ENCODE data around the gene COX14. TPM values are rescaled to one million over a fixed set of nuclear protein-coding genes. Genes with fewer than 3 reads are reported as not detected.

COX14 gene
- total RNA-seq, 4 donors from 2014 or later, result 29.4 to 45.5 (median 34.6) TPM

DNA sequence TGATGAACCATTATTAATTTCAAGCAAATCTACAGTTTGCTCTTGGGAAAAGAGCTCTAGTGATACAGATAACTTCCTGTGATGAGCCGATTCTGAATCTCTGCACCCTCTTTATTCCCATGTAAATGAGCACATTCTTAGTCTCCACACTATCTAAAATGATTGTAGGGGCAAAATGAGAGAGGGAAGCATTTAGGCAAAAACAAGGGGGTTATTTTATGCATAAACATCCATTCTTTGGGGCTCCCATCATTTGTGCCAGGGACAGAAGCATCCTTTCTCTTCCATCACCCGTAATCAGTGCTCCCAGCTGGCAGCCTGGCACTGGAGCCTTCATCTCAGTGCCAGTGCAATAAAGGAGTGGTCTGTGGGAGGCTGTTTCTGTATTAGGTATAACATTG lies 9.9 kb upstream of the COX14 start:
- TF ChIP-seq POLR2A (IDR thresholded peaks at IDR 0.05), result no peak
- TF ChIP-seq, protein P1, sequence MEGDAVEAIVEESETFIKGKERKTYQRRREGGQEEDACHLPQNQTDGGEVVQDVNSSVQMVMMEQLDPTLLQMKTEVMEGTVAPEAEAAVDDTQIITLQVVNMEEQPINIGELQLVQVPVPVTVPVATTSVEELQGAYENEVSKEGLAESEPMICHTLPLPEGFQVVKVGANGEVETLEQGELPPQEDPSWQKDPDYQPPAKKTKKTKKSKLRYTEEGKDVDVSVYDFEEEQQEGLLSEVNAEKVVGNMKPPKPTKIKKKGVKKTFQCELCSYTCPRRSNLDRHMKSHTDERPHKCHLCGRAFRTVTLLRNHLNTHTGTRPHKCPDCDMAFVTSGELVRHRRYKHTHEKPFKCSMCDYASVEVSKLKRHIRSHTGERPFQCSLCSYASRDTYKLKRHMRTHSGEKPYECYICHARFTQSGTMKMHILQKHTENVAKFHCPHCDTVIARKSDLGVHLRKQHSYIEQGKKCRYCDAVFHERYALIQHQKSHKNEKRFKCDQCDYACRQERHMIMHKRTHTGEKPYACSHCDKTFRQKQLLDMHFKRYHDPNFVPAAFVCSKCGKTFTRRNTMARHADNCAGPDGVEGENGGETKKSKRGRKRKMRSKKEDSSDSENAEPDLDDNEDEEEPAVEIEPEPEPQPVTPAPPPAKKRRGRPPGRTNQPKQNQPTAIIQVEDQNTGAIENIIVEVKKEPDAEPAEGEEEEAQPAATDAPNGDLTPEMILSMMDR (IDR thresholded peaks at IDR 0.05), result no peak
- TF ChIP-seq EP300 (IDR thresholded peaks at IDR 0.05), result no peak
- TF ChIP-seq POLR2AphosphoS5 (IDR thresholded peaks at IDR 0.05), result no peak
- DNase-seq (ENCODE audit: low spot score in 2 of 2), result no peak
- 71% methylated on average over 2 of the region's 2 CpGs for WGBS

DNA sequence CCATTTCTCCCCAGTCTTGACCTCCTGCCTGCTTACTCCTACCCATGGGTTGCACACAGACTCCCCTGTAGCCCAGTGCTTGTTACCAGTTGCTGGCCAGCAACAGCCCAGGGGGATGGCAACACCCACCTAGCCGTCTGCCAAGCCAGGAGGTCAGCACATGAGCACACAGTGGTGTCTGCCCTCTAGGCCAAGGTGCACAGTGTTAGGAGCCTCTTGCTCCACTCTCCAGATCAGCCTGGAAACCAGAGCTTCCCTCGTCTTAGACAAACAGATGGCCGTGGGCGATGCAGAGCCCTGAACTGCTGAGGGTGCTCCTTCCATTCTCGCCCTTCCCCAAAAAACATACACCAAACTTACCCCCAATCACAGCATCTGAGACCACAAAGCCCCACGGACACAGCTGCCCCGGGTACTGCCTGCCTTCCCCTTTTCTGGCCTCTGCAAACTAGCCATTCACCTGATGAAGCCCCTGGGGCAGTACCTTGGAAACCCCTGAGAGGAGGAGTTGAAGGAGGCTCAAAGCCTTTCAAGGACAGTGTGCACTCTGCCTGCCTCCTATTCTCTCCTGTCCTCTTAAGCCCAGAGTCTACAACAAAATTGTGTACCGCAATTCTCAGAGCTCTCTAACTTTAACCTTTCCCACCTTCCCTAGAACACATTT lies 9.3 kb upstream of the COX14 start:
- H3K4me1 ChIP-seq, result peaks cover 26% of the 10 kb centered on the region
- H3K27ac ChIP-seq, result no peak overlapping the region
- 81% methylated on average over 7 of the region's 8 CpGs for WGBS
- no peaks in the 10 kb centered on the region for H3K9me3 ChIP-seq
- H3K4me3 ChIP-seq, result no peak overlapping the region
- no peak for DNase-seq (ENCODE audit: low spot score in 2 of 2)
- TF ChIP-seq POLR2AphosphoS5 (IDR thresholded peaks at IDR 0.05) (no peak), EP300 (IDR thresholded peaks at IDR 0.05) (no peak), POLR2A (IDR thresholded peaks at IDR 0.05) (no peak)
- TF ChIP-seq, protein P1 (IDR thresholded peaks at IDR 0.05), result no peak
- peaks cover 31% of the 10 kb centered on the region for H3K36me3 ChIP-seq
- no peaks in the 10 kb centered on the region for H3K27me3 ChIP-seq

More for the DNA sequence above, 9.9 kb upstream of the COX14 start:
- Histone ChIP-seq H3K9me3 (no peaks in the 10 kb centered on the region), H3K27me3 (no peaks in the 10 kb centered on the region), H3K27ac (no peak overlapping the region), H3K4me3 (no peak overlapping the region), H3K4me1 (peaks cover 26% of the 10 kb centered on the region), H3K36me3 (peaks cover 38% of the 10 kb centered on the region)

DNA sequence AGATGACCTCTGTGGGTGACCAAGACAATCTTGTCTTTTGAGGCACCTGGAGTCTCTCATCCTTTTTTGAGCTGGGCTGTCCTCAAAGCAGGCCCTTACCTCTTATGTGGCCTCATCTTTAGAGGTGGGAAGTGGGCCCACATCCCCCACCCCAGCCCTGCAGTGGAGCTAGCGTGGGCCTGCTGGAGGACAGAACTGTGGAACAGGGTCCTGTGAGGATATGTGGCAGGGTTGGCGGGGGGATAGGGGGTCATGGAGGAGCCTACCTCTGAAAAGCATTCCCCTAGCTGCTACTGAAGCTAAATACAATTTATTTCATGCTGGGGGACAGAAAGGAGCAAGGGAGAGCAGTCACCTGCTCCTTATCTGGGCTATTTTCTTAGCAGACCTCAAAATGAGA lies 8.7 kb upstream of the COX14 start:
- Histone ChIP-seq H3K4me3 (no peak overlapping the region), H3K9me3 (no peaks in the 10 kb centered on the region), H3K36me3 (peaks cover 26% of the 10 kb centered on the region), H3K4me1 (peaks cover 26% of the 10 kb centered on the region), H3K27ac (no peak overlapping the region), H3K27me3 (no peaks in the 10 kb centered on the region)
- WGBS, result 88% methylated on average over 2 of the region's 2 CpGs
- TF ChIP-seq EP300 (IDR thresholded peaks at IDR 0.05) (no peak), POLR2A (IDR thresholded peaks at IDR 0.05) (no peak), POLR2AphosphoS5 (IDR thresholded peaks at IDR 0.05) (no peak)
- TF ChIP-seq, protein P1 (IDR thresholded peaks at IDR 0.05), result no peak
- DNase-seq (ENCODE audit: low spot score in 2 of 2), result no peak

DNA sequence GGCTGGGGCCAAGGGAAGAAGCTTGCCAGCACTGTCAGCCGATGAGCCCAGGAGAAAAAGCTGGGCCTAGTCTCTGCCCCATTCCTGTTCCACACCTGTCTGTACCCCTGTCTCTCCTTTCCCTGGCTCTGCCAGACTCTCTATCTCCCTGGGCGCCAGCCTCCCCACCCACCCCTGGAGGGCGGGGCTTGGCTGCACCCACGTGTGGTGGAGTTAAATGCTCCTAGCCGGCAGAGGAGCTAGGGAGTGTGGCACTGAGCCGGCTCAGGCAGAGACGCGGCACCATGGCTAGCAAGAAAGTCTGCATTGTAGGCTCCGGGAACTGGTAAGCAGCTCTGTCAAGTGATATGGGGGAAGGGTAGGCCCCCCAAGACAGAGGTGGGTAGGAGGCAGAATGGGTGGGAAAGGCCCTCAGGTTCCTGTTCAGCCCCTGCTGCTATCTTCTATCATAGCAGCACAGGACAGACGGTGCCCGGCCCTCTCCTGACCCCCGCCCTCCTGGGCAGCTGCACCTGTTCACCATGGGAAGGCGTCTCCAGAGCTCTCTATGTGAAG lies 8.2 kb upstream of the COX14 start, which contains the start of gene GPD1:
GPD1 (plus strand) TSS at position 242 of the 555 bp plus-strand sequence; CDS start at position 285, 43 bp downstream.
- Histone ChIP-seq H3K9me3 (no peaks in the 10 kb centered on the region), H3K27ac (no peak within 1 kb of the TSS), H3K36me3 (peaks cover 21% of the 10 kb centered on the region), H3K27me3 (no peaks in the 10 kb centered on the region), H3K4me3 (peak within 1 kb of the TSS; percentile 8), H3K4me1 (peaks cover 26% of the 10 kb centered on the region)
- no peak for DNase-seq (ENCODE audit: low spot score in 2 of 2)
- TF ChIP-seq POLR2AphosphoS5 (IDR thresholded peaks at IDR 0.05), result no peak
- TF ChIP-seq POLR2A (IDR thresholded peaks at IDR 0.05), result no peak
- TF ChIP-seq, protein P1 (IDR thresholded peaks at IDR 0.05), result no peak
- no peak for TF ChIP-seq EP300 (IDR thresholded peaks at IDR 0.05)
- 20% methylated on average over 13 of the region's 13 CpGs for WGBS

Measured in suprapubic skin (tissue), 4 donors.